HepG2 (cell line): ENCODE measurements around the gene ZBTB21. TPM values are rescaled to one million over a fixed set of nuclear protein-coding genes. Genes with fewer than 3 reads are reported as not detected.

Experiments
- CBX1 ChIP-seq: IDR thresholded peaks from one replicate; pipeline ENCODE4 v1.6.1; 2016; ENCODE audit warnings: antibody characterized with exemption, low read depth
- E2F2 ChIP-seq: sonication (generic); formaldehyde crosslinking; IDR thresholded peaks from 2 replicates; pipeline ENCODE4 v1.4.0; 2020; ENCODE audit warnings: missing genetic modification reagents, borderline replicate concordance
- GATAD1 ChIP-seq: IDR thresholded peaks from 2 replicates; pipeline ENCODE4 v1.6.1; 2016; ENCODE audit warnings: missing genetic modification reagents, missing compliant biosample characterization
- GZF1 ChIP-seq: sonication (generic); formaldehyde crosslinking; IDR thresholded peaks from 2 replicates; pipeline ENCODE4 v1.5.1; 2020; ENCODE audit warnings: mild to moderate bottlenecking, missing genetic modification reagents
- HNF4A ChIP-seq: sonication (generic); formaldehyde crosslinking; IDR thresholded peaks from 2 replicates; pipeline ENCODE4 v1.4.0; 2020; ENCODE audit warnings: missing genetic modification reagents
- KAT7 ChIP-seq: IDR thresholded peaks from 2 replicates; pipeline ENCODE4 v1.6.1; 2018; ENCODE audit warnings: borderline replicate concordance, missing compliant biosample characterization
- MED8 ChIP-seq: sonication (generic); formaldehyde crosslinking; IDR thresholded peaks from 2 replicates; pipeline ENCODE4 v1.8.1; 2023; ENCODE audit warnings: mild to moderate bottlenecking, missing genetic modification reagents; ENCODE audit not compliant: insufficient replicate concordance
- RFX1 ChIP-seq: fragments of 450-650 bp; IDR thresholded peaks from 2 replicates; pipeline ENCODE4 v1.6.1; 2017
- SPEN ChIP-seq: sonication (generic); formaldehyde crosslinking; IDR thresholded peaks from 2 replicates; pipeline ENCODE4 v1.5.1; 2020; ENCODE audit warnings: low read depth, mild to moderate bottlenecking, missing genetic modification reagents
- TRAFD1 ChIP-seq: sonication (generic); formaldehyde crosslinking; IDR thresholded peaks from 2 replicates; pipeline ENCODE4 v1.5.1; 2020; ENCODE audit warnings: missing genetic modification reagents, mild to moderate bottlenecking, borderline replicate concordance
- ZBTB49 ChIP-seq: sonication (generic); formaldehyde crosslinking; IDR thresholded peaks from 2 replicates; pipeline ENCODE4 v1.4.0; 2020; ENCODE audit warnings: missing genetic modification reagents, borderline replicate concordance
- ZMYM4 ChIP-seq: sonication (generic); formaldehyde crosslinking; IDR thresholded peaks from 2 replicates; pipeline ENCODE4 v1.8.1; 2023; ENCODE audit warnings: mild to moderate bottlenecking, missing genetic modification reagents
- ZNF230 ChIP-seq: sonication (generic); formaldehyde crosslinking; IDR thresholded peaks from 2 replicates; pipeline ENCODE4 v1.4.0; 2020; ENCODE audit warnings: mild to moderate bottlenecking, missing genetic modification reagents
- ZNF326 ChIP-seq: sonication (generic); formaldehyde crosslinking; IDR thresholded peaks from 2 replicates; pipeline ENCODE4 v1.4.0; 2020; ENCODE audit warnings: missing genetic modification reagents, borderline replicate concordance
- ZNF362 ChIP-seq: sonication (generic); formaldehyde crosslinking; IDR thresholded peaks from 2 replicates; pipeline ENCODE4 v1.4.0; 2020; ENCODE audit warnings: missing genetic modification reagents, mild to moderate bottlenecking, borderline replicate concordance
- ZNF512B ChIP-seq: sonication (generic); formaldehyde crosslinking; IDR thresholded peaks from 2 replicates; pipeline ENCODE4 v1.5.1; 2020; ENCODE audit warnings: missing genetic modification reagents, mild to moderate bottlenecking, borderline replicate concordance
- ZNF550 ChIP-seq: sonication (generic); formaldehyde crosslinking; IDR thresholded peaks from 2 replicates; pipeline ENCODE4 v1.4.0; 2020; ENCODE audit warnings: mild to moderate bottlenecking, missing genetic modification reagents, borderline replicate concordance
- ZNF558 ChIP-seq: sonication (generic); formaldehyde crosslinking; IDR thresholded peaks from 2 replicates; pipeline ENCODE4 v1.9.0; 2022; ENCODE audit warnings: mild to moderate bottlenecking, missing genetic modification reagents, borderline replicate concordance
- polyA plus RNA-seq, 8 experiments: library from polyadenylated mRNA; depleted of rRNA in 3 of 8; stranded (reverse) in 7 of 8; unstranded in 1 of 8; fragments of >200 nt; fragmentation: Illumina TruSeq in 4 of 8; extraction: Trizol in 4 of 8; gene quantifications; 2 replicates each; pipeline versions ENCODE4 v1.2.1 to v1.2.3, GENCODE V29; 2011 to 2016; ENCODE audit warnings: low read depth in 4 of 8, missing spikeins in 1 of 8, mixed read lengths in 1 of 8; ENCODE audit not compliant: insufficient read depth in 1 of 8
- total RNA-seq, 5 experiments: library from RNA; depleted of rRNA; stranded (reverse); fragments of >200 nt; fragmentation: Illumina TruSeq; extraction: Trizol; gene quantifications; 2 replicates each; pipeline ENCODE4 v1.2.3, GENCODE V29; 2016; ENCODE audit warnings: low read depth in 1 of 5

ZBTB21 gene
- total and polyA plus RNA-seq, 2 of the 13 experiments (the other 11 are each of a cell fraction or from before 2014, with no cell fraction given): 4.5 to 6.1 TPM

- no peak for TF ChIP-seq SPEN
- TF ChIP-seq ZNF362: no peak
- TF ChIP-seq MED8 (CRISPR knock-in tag): no peak
- TF ChIP-seq CBX1: no peak
- TF ChIP-seq KAT7 (CRISPR knock-in tag): no peak
- 0 out of 2 replicates have a peak, but pooled peaks have one; percentile 40 for TF ChIP-seq ZMYM4 (CRISPR knock-in tag)
- no peak for TF ChIP-seq TRAFD1
- TF ChIP-seq ZNF326 (CRISPR knock-in tag): no peak
- no peak for TF ChIP-seq RFX1
- TF ChIP-seq HNF4A: peak; percentile 54
- no peak for TF ChIP-seq ZNF512B (CRISPR knock-in tag)
- TF ChIP-seq ZNF558: no peak
- TF ChIP-seq ZNF550 (CRISPR knock-in tag): no peak
- no peak for TF ChIP-seq E2F2 (CRISPR knock-in tag)
- TF ChIP-seq GATAD1 (CRISPR knock-in tag): no peak
- TF ChIP-seq ZNF230: no peak
- TF ChIP-seq GZF1 (CRISPR knock-in tag): no peak
- no peak for TF ChIP-seq ZBTB49 (CRISPR knock-in tag)
These were observed 36.1 kb downstream of the ZBTB21 start (continued) for GRCh38 chr21:41973861-41974751.
